ENCODE measurements around the gene HSPB7. TPM values are rescaled to one million over a fixed set of nuclear protein-coding genes. Genes with fewer than 3 reads are reported as not detected.

The HSPB7 gene
- total and polyA plus RNA-seq, 2 of the 8 experiments (the other 6 are each of a cell fraction or from before 2014, with no cell fraction given): not detected

GRCh38 chr1:16067127-16067768 lies 49.4 kb upstream of the HSPB7 start (continued):
- TF ChIP-seq CHD7 (IDR thresholded peaks at IDR 0.05; ENCODE audit: insufficient replicate concordance, low read length) (no peak), ATF3 (IDR thresholded peaks at IDR 0.05; ENCODE audit: insufficient read depth, low read depth, low read length) (no peak), PHF8 (conservative IDR thresholded peaks at IDR 0.05; ENCODE audit: low read depth, low read length) (no peak), KDM1A (IDR thresholded peaks at IDR 0.05; ENCODE audit: borderline replicate concordance, low read length) (peak; percentile 77; the same call in 1 of the 2 replicates), SIX5 (IDR thresholded peaks at IDR 0.05; ENCODE audit: low read depth, low read length) (no peak), SIRT6 (IDR thresholded peaks at IDR 0.05; ENCODE audit: low read length) (no peak), CEBPB (IDR thresholded peaks at IDR 0.05; ENCODE audit: low read depth, low read length) (no peak), CHD2 (IDR thresholded peaks at IDR 0.05; ENCODE audit: low read length) (no peak), FOSL1 (IDR thresholded peaks at IDR 0.05; ENCODE audit: insufficient read depth, low read depth, low read length) (no peak), GABPA (IDR thresholded peaks at IDR 0.05; ENCODE audit: borderline replicate concordance, insufficient read depth, low read length) (no peak), POU5F1 (IDR thresholded peaks at IDR 0.05; ENCODE audit: low read depth, low read length) (no peak)
